HCT116 (cell line): ENCODE results near the gene COQ10B. TPM values are rescaled to one million over a fixed set of nuclear protein-coding genes. Genes with fewer than 3 reads are reported as not detected.

Experiments used
- ATAC-seq: fragments of 200-7000 bp; cut with Tn5 transposase; 2 replicates; pipeline ENCODE4 v1.9.1; 2020; ENCODE audit warnings: mild to moderate bottlenecking, moderate library complexity
- BruUV-seq: library from RNA; stranded (reverse); fragments of 400-500 nt; replicated peaks from 2 replicates; lab custom pipeline; 2021; lab: Mats Ljungman, UMichigan
- CTCF ChIA-PET: fragments of 300-600 bp; sonication (Branson Sonifier 250); formaldehyde crosslinking; loops from one replicate; lab custom pipeline; 2021; ENCODE audit warnings: antibody characterized with exemption; lab: Charles Lee
- POLR2A ChIA-PET: fragments of 300-600, 350-600 bp; sonication (Branson Sonifier 250); formaldehyde crosslinking; loops from one replicate; lab custom pipeline; 2021; ENCODE audit warnings: antibody characterized with exemption; lab: Charles Lee
- RAD21 ChIA-PET, 2 experiments: fragments of 300-600 bp; sonication (Branson Sonifier 250); formaldehyde crosslinking; loops; one replicate each; lab custom pipeline; 2023; ENCODE audit warnings: low total read pairs in 2 of 2; ENCODE audit not compliant: uncharacterized antibody in 2 of 2, unreplicated experiment in 2 of 2, low non-redundant PET in 1 of 2; lab: Charles Lee
- DNase-seq: peaks from one replicate; pipeline ENCODE4 v3.0.0-alpha.2; 2010; ENCODE audit warnings: low read depth, low spot score
- H2AFZ ChIP-seq: fragments of 200-600 bp; shearing (Covaris generic), sonication (generic); 2 replicates; pipeline ENCODE4 v1.6.1; 2017; ENCODE audit warnings: low read depth, mixed run types, mixed read lengths, antibody characterized with exemption, low read length; ENCODE audit not compliant: poor library complexity, severe bottlenecking
- H3K27ac ChIP-seq: 2 replicates; pipeline ENCODE4 v1.5.1; 2012; ENCODE audit warnings: low read depth, low read length
- H3K27me3 ChIP-seq: fragments of 200-600 bp; sonication (generic); 2 replicates; pipeline ENCODE4 v1.6.1; 2016; ENCODE audit warnings: mixed run types, low read length, mixed read lengths; ENCODE audit not compliant: insufficient read depth
- H3K36me3 ChIP-seq, 2 experiments: fragments of 200-500 bp in 1 of 2; fragments of 200-600 bp in 1 of 2; sonication (Bioruptor generic) in 1 of 2; sonication (generic) in 1 of 2; 2 replicates each; pipeline versions ENCODE4 v1.5.1 to v1.6.1; 2014 to 2016; ENCODE audit warnings: low read length in 2 of 2, inconsistent platforms in 1 of 2, mixed read lengths in 1 of 2, mixed run types in 1 of 2; ENCODE audit not compliant: insufficient read depth in 2 of 2, control insufficient read depth in 1 of 2
- H3K4me1 ChIP-seq, 2 experiments: fragments of 200-600 bp in 1 of 2; sonication (generic) in 1 of 2; 2 replicates each; pipeline versions ENCODE4 v1.5.1 to v1.6.1; 2012 to 2017; ENCODE audit warnings: low read length in 2 of 2, inconsistent platforms in 1 of 2, mild to moderate bottlenecking in 1 of 2, mixed read lengths in 1 of 2, mixed run types in 1 of 2, moderate library complexity in 1 of 2; ENCODE audit not compliant: insufficient read depth in 2 of 2, control insufficient read depth in 1 of 2
- H3K4me2 ChIP-seq: fragments of 200-600 bp; sonication (generic); 2 replicates; pipeline ENCODE4 v1.6.1; 2017; ENCODE audit warnings: mixed run types, low read length, mixed read lengths
- H3K4me3 ChIP-seq, 2 experiments: fragments of 200-600 bp in 1 of 2; sonication (generic) in 1 of 2; replicated peaks in 1 of 2; 2 replicates each; pipeline ENCODE4 v1.5.1; 2011 to 2016; ENCODE audit warnings: low read length in 2 of 2, control low read depth in 1 of 2, low read depth in 1 of 2, mild to moderate bottlenecking in 1 of 2, mixed read lengths in 1 of 2, mixed run types in 1 of 2
- H3K79me2 ChIP-seq: fragments of 200-600 bp; sonication (generic); 2 replicates; pipeline ENCODE4 v1.6.1; 2017; ENCODE audit warnings: mild to moderate bottlenecking, mixed run types, low read length, moderate library complexity, mixed read lengths; ENCODE audit not compliant: insufficient read depth
- H3K9ac ChIP-seq: fragments of 200-600 bp; sonication (generic); 2 replicates; pipeline ENCODE4 v1.6.1; 2016; ENCODE audit warnings: low read length, mixed read lengths
- H3K9me2 ChIP-seq: fragments of 200-600 bp; sonication (generic), shearing (Covaris generic); 2 replicates; pipeline ENCODE4 v1.6.1; 2017; ENCODE audit warnings: mixed run types, mild to moderate bottlenecking, moderate library complexity; ENCODE audit not compliant: insufficient read depth
- H3K9me3 ChIP-seq, 2 experiments: fragments of 200-500 bp in 1 of 2; fragments of 200-600 bp in 1 of 2; sonication (Bioruptor generic) in 1 of 2; sonication (generic) in 1 of 2; 2 replicates each; pipeline ENCODE4 v1.6.1; 2014 to 2017; ENCODE audit warnings: low read length in 2 of 2, mixed read lengths in 2 of 2, inconsistent platforms in 1 of 2, low read depth in 1 of 2, mild to moderate bottlenecking in 1 of 2, mixed run types in 1 of 2, moderate library complexity in 1 of 2; ENCODE audit not compliant: control insufficient read depth in 1 of 2, insufficient read depth in 1 of 2
- H4K20me1 ChIP-seq: fragments of 200-600 bp; sonication (generic), shearing (Covaris generic); 2 replicates; pipeline ENCODE4 v1.6.1; 2017; ENCODE audit warnings: mixed run types, mild to moderate bottlenecking, moderate library complexity; ENCODE audit not compliant: insufficient read depth
- CBX3 ChIP-seq: IDR thresholded peaks from 2 replicates; pipeline ENCODE4 v1.6.1; 2012; ENCODE audit warnings: low read depth
- CTCF ChIP-seq, 3 experiments: fragments of 200-600 bp in 1 of 3; sonication (generic) in 1 of 3; IDR thresholded peaks in 2 of 3; conservative IDR thresholded peaks in 1 of 3; 2 replicates each; pipeline ENCODE4 v1.5.1; 2012 to 2017; ENCODE audit warnings: low read depth in 2 of 3, low read length in 2 of 3, antibody characterized with exemption in 1 of 3, borderline replicate concordance in 1 of 3, control low read depth in 1 of 3, mild to moderate bottlenecking in 1 of 3, mixed read lengths in 1 of 3, mixed run types in 1 of 3, moderate library complexity in 1 of 3; ENCODE audit not compliant: insufficient read depth in 1 of 3
- EGR1 ChIP-seq: IDR thresholded peaks from 2 replicates; pipeline ENCODE4 v1.6.1; 2012; ENCODE audit warnings: low read depth
- FOSL1 ChIP-seq: IDR thresholded peaks from 2 replicates; pipeline ENCODE4 v1.6.1; 2012; ENCODE audit warnings: low read depth
- POLR2AphosphoS5 ChIP-seq: IDR thresholded peaks from 2 replicates; pipeline ENCODE4 v1.6.1; 2011; ENCODE audit warnings: mild to moderate bottlenecking, low read depth, low read length, moderate library complexity
- RAD21 ChIP-seq: IDR thresholded peaks from 2 replicates; pipeline ENCODE4 v1.6.1; 2012; ENCODE audit warnings: low read depth, mild to moderate bottlenecking
- SIN3A ChIP-seq: IDR thresholded peaks from 2 replicates; pipeline ENCODE4 v1.6.1; 2012; ENCODE audit warnings: low read depth
- SRF ChIP-seq: IDR thresholded peaks from 2 replicates; pipeline ENCODE4 v1.6.1; 2012; ENCODE audit warnings: low read depth
- ZBTB33 ChIP-seq: IDR thresholded peaks from 2 replicates; pipeline ENCODE4 v1.6.1; 2011; ENCODE audit warnings: mild to moderate bottlenecking, low read length, moderate library complexity; ENCODE audit not compliant: insufficient replicate concordance; ENCODE audit errors: extremely low read depth
- ZNF274 ChIP-seq: fragments of 200-500 bp; sonication (Bioruptor generic); IDR thresholded peaks from 2 replicates; pipeline ENCODE4 v1.6.1; 2014; ENCODE audit warnings: mild to moderate bottlenecking, low read depth, low read length, inconsistent platforms
- intact Hi-C: fragments of 100-400 bp; cut with micrococcal nuclease; formaldehyde crosslinking; loops from 2 replicates; pipeline ENCODE4 v1.10.0; 2022
- total RNA-seq: library from RNA; stranded (reverse); gene quantifications from one replicate; pipeline ENCODE4 v1.2.1, GENCODE V29; 2021; ENCODE audit not compliant: unreplicated experiment

Gene COQ10B
- total RNA-seq, 1 experiment from 2014 or later = 20.4 TPM

GRCh38 chr2:197433780-197434438 is 19.4 kb upstream of the COQ10B start:
- BruUV-seq = TSS peak; percentile 60
- POLR2A ChIA-PET = interaction anchor here (1.4 kb wide), 1 partner anchor 66 kb away, joined by 3 read pairs; the partner anchor contains the start of genes HSPD1 and HSPE1
- 0 out of 4 replicates have a peak, but pooled peaks cover 0 to 3% of the 10 kb centered on the region in 2 experiments for H3K36me3 ChIP-seq
- H4K20me1 ChIP-seq = peaks cover 21% of the 10 kb centered on the region
- H3K4me3 ChIP-seq = peak overlapping the region; percentile 84 to 100
- H3K4me2 ChIP-seq = peak overlapping the region; percentile 67
- ATAC-seq (no peak), DNase-seq (no peak)
- TF ChIP-seq SRF = no peak
- no peak for TF ChIP-seq CBX3
- TF ChIP-seq POLR2AphosphoS5 = no peak
- no peak for TF ChIP-seq FOSL1
- no peak for TF ChIP-seq ZBTB33
- no peak for TF ChIP-seq SIN3A
- TF ChIP-seq ZNF274 = no peak
- no peak for TF ChIP-seq EGR1
- TF ChIP-seq RAD21 = no peak
- TF ChIP-seq CTCF (IDR thresholded peaks at IDR 0.05 in 2 of 3, conservative IDR thresholded peaks at IDR 0.05 in 1 of 3; ENCODE audit: borderline replicate concordance in 1 of 3, insufficient read depth in 1 of 3, low read depth in 2 of 3, low read length in 2 of 3) = no peak
- H3K79me2 ChIP-seq = peaks cover 70% of the 10 kb centered on the region
- RAD21 ChIA-PET = no interaction called here
- CTCF ChIA-PET = no interaction called here
- peak overlapping the region; percentile 78 for H3K27ac ChIP-seq
- H3K9ac ChIP-seq = peak overlapping the region; percentile 94
- intact Hi-C loops = no loop called here
- no peaks in the 10 kb centered on the region for H3K9me3 ChIP-seq
- no peak overlapping the region for H2AFZ ChIP-seq
- no peaks in the 10 kb centered on the region for H3K27me3 ChIP-seq
- no peaks in the 10 kb centered on the region for H3K9me2 ChIP-seq
- H3K4me1 ChIP-seq = peaks cover 6 to 22% of the 10 kb centered on the region in 2 experiments; a peak in 2 of 4 replicates
